B cell (primary cell): ENCODE measurements around the gene KRT6B. TPM values are rescaled to one million over a fixed set of nuclear protein-coding genes. Genes with fewer than 3 reads are reported as not detected.
"Not testable (repeated sequence)": the region's sequence is repeated elsewhere in the genome, so short reads cannot be mapped to it uniquely, and the experiment has no call there.

Experiments
- ATAC-seq: fragments of 200-7000 bp; cut with Tn5 transposase; one replicate; pipeline ENCODE4 v1.10.0; 2021; ENCODE audit warnings: low read depth, mild to moderate bottlenecking, moderate number of reproducible peaks, moderate library complexity
- CTCF ChIA-PET: fragments of 350-600 bp; sonication (Branson Sonifier 250); formaldehyde crosslinking; loops from one replicate; lab custom pipeline; 2021; ENCODE audit warnings: antibody characterized with exemption, inconsistent platforms; lab: Charles Lee
- POLR2A ChIA-PET: fragments of 350-600 bp; sonication (Branson Sonifier 250); formaldehyde crosslinking; loops from one replicate; lab custom pipeline; 2021; ENCODE audit warnings: antibody characterized with exemption; lab: Charles Lee
- DNase-seq: peaks from one replicate; pipeline ENCODE4 v3.0.0; 2013
- H2AFZ ChIP-seq: 2 replicates; pipeline ENCODE4 v1.6.1; 2012; ENCODE audit warnings: mild to moderate bottlenecking, low read depth, low read length; ENCODE audit not compliant: insufficient read depth, poor library complexity, severe bottlenecking
- H3K27ac ChIP-seq, 2 donors: 1 replicate in 1 of 2; 2 replicates in 1 of 2; pipeline ENCODE4 v1.5.1; 2012 to 2013; ENCODE audit warnings: low read length in 2 of 2, mild to moderate bottlenecking in 2 of 2, moderate library complexity in 1 of 2
- H3K27me3 ChIP-seq, 4 experiments: fragments of 200-600 bp in 1 of 4; sonication (generic) in 1 of 4; replicated peaks in 1 of 4; 1 replicate in 2 of 4; 2 replicates in 2 of 4; pipeline versions ENCODE4 v1.6.1 to v1.7.0; 2013 to 2016; ENCODE audit warnings: low read length in 3 of 4, mild to moderate bottlenecking in 2 of 4, mixed read lengths in 1 of 4, moderate library complexity in 1 of 4; ENCODE audit not compliant: insufficient read depth in 4 of 4, control insufficient read depth in 3 of 4; ENCODE audit errors: control extremely low read depth in 1 of 4
- H3K36me3 ChIP-seq, 2 experiments: replicated peaks in 1 of 2; 1 replicate in 1 of 2; 2 replicates in 1 of 2; pipeline versions ENCODE4 v1.6.1 to v1.7.1; 2013; ENCODE audit warnings: low read length in 1 of 2; ENCODE audit not compliant: insufficient read depth in 2 of 2, control insufficient read depth in 1 of 2; ENCODE audit errors: control extremely low read depth in 1 of 2, extremely low read depth in 1 of 2
- H3K4me1 ChIP-seq, 2 donors: fragments of 200-600 bp in 1 of 2; sonication (generic) in 1 of 2; 1 replicate in 1 of 2; 2 replicates in 1 of 2; pipeline versions ENCODE4 v1.5.1 to v1.6.1; 2013 to 2017; ENCODE audit warnings: low read length in 2 of 2; ENCODE audit not compliant: control insufficient read depth in 2 of 2, insufficient read depth in 2 of 2
- H3K4me2 ChIP-seq: replicated peaks from 2 replicates; pipeline ENCODE3; 2012; ENCODE audit warnings: mild to moderate bottlenecking, low read depth, low read length; ENCODE audit not compliant: poor library complexity, severe bottlenecking
- H3K4me3 ChIP-seq, 5 experiments: fragments of 200-600 bp in 1 of 5; sonication (generic) in 1 of 5; 1 replicate in 3 of 5; 2 replicates in 2 of 5; pipeline versions ENCODE4 v1.5.1 to v1.7.0; 2011 to 2016; ENCODE audit warnings: low read length in 4 of 5, mild to moderate bottlenecking in 4 of 5, low read depth in 2 of 5, control low read depth in 1 of 5, moderate library complexity in 1 of 5; ENCODE audit not compliant: insufficient read depth in 1 of 5; ENCODE audit errors: control extremely low read depth in 1 of 5, extremely low read depth in 1 of 5
- H3K79me2 ChIP-seq: fragments of 200-600 bp; sonication (generic); one replicate; pipeline ENCODE4 v1.6.0; 2016; ENCODE audit warnings: low read length; ENCODE audit not compliant: control insufficient read depth, insufficient read depth
- H3K9ac ChIP-seq: fragments of 200-600 bp; sonication (generic); 2 replicates; pipeline ENCODE4 v1.6.1; 2017; ENCODE audit warnings: mild to moderate bottlenecking, low read length, moderate library complexity
- H3K9me3 ChIP-seq, 3 donors: one replicate each; pipeline versions ENCODE4 v1.6.1 to v1.7.1; 2013; ENCODE audit warnings: low read length in 2 of 3; ENCODE audit not compliant: control insufficient read depth in 2 of 3, insufficient read depth in 1 of 3; ENCODE audit errors: control extremely low read depth in 1 of 3
- H4K20me1 ChIP-seq: 2 replicates; pipeline ENCODE4 v1.6.0; 2012; ENCODE audit warnings: mild to moderate bottlenecking, low read length; ENCODE audit not compliant: insufficient read depth, control insufficient read depth, poor library complexity, severe bottlenecking
- H3K27ac Mint-ChIP-seq: one replicate; pipeline ENCODE4 v1.8.0; 2021; ENCODE audit warnings: mixed read lengths
- H3K27me3 Mint-ChIP-seq: one replicate; pipeline ENCODE4 v1.8.0; 2021; ENCODE audit warnings: mixed read lengths
- H3K4me1 Mint-ChIP-seq: one replicate; pipeline ENCODE4 v1.8.0; 2021; ENCODE audit warnings: mixed read lengths
- H3K4me3 Mint-ChIP-seq: one replicate; pipeline ENCODE4 v1.8.0; 2021; ENCODE audit warnings: mixed read lengths
- H3K9me3 Mint-ChIP-seq: one replicate; pipeline ENCODE4 v1.8.0; 2022; ENCODE audit warnings: mixed read lengths; ENCODE audit not compliant: insufficient read depth
- WGBS: methylation state at CpG from one replicate; pipeline ENCODE4 v1.1.5; 2013; ENCODE audit warnings: missing lambda C conversion rate; ENCODE audit not compliant: insufficient coverage; 5-methylcytosine and 5-hydroxymethylcytosine counted together
- intact Hi-C: fragments of 100-400 bp; cut with micrococcal nuclease; formaldehyde crosslinking; loops from one replicate; pipeline ENCODE4 v1.10.0; 2022
- polyA plus RNA-seq: library from polyadenylated mRNA; depleted of rRNA; stranded (reverse); fragments of >200 nt; gene quantifications from 2 replicates; pipeline ENCODE4 v1.2.3, GENCODE V29; 2012
- total RNA-seq, 2 donors: library from RNA; stranded (reverse); fragments of 120-200 nt in 1 of 2; gene quantifications; 1 replicate in 1 of 2; 2 replicates in 1 of 2; pipeline versions ENCODE4 v1.2.3 to v1.2.4, GENCODE V29; 2013 to 2022
- TF ChIP-seq, protein P1 (sequence below): fragments of 200-600 bp; IDR thresholded peaks from one replicate; pipeline ENCODE4 v1.8.0; 2022; ENCODE audit warnings: antibody characterized with exemption, mild to moderate bottlenecking

KRT6B gene
- total and polyA plus RNA-seq, 2 donors (not counting 1 experiment from before 2014, with no cell fraction given): not detected

DNA sequence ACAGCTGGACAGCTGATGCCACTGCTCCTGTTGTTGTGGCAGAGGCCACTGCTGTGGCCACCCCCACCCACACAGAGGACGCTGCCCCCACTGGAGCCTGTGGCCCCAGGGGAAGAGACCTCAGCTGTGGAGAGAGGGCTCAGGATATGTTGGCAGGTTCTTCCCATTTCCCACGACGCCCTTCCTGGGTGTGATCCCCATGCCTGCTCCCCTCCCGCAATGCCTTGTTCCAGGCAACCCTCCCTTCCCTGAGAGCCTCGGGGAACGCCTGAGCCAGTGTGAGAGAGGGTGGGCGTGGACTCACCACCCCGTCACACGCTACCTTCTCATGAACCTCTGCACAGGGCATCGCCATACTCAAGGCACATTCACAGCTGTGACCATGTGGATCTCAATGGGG is 40.1 kb downstream of the KRT6B start:
- no peaks in the 10 kb centered on the region for H3K9me3 Mint-ChIP-seq
- DNase-seq (no peak), ATAC-seq (no peak)
- Histone ChIP-seq H3K79me2 (no peaks in the 10 kb centered on the region), H2AFZ (no peak overlapping the region), H3K9me3 (no peaks in the 10 kb centered on the region), H3K9ac (no peak overlapping the region), H3K4me3 (no peak overlapping the region), H3K4me1 (no peaks in the 10 kb centered on the region), H3K4me2 (no peak overlapping the region), H3K36me3 (no peaks in the 10 kb centered on the region), H3K27me3 (no peaks in the 10 kb centered on the region), H3K27ac (no peak overlapping the region), H4K20me1 (no peaks in the 10 kb centered on the region)
- TF ChIP-seq, protein P1, sequence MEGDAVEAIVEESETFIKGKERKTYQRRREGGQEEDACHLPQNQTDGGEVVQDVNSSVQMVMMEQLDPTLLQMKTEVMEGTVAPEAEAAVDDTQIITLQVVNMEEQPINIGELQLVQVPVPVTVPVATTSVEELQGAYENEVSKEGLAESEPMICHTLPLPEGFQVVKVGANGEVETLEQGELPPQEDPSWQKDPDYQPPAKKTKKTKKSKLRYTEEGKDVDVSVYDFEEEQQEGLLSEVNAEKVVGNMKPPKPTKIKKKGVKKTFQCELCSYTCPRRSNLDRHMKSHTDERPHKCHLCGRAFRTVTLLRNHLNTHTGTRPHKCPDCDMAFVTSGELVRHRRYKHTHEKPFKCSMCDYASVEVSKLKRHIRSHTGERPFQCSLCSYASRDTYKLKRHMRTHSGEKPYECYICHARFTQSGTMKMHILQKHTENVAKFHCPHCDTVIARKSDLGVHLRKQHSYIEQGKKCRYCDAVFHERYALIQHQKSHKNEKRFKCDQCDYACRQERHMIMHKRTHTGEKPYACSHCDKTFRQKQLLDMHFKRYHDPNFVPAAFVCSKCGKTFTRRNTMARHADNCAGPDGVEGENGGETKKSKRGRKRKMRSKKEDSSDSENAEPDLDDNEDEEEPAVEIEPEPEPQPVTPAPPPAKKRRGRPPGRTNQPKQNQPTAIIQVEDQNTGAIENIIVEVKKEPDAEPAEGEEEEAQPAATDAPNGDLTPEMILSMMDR: no peak
- no peak overlapping the region for H3K4me3 Mint-ChIP-seq
- intact Hi-C loops: no loop called here
- CTCF ChIA-PET: no interaction called here
- no peak overlapping the region for H3K27ac Mint-ChIP-seq
- H3K4me1 Mint-ChIP-seq: no peaks in the 10 kb centered on the region
- POLR2A ChIA-PET: no interaction called here
- peaks cover 32% of the 10 kb centered on the region for H3K27me3 Mint-ChIP-seq
- WGBS: 82% methylated on average over 5 of the region's 10 CpGs

DNA sequence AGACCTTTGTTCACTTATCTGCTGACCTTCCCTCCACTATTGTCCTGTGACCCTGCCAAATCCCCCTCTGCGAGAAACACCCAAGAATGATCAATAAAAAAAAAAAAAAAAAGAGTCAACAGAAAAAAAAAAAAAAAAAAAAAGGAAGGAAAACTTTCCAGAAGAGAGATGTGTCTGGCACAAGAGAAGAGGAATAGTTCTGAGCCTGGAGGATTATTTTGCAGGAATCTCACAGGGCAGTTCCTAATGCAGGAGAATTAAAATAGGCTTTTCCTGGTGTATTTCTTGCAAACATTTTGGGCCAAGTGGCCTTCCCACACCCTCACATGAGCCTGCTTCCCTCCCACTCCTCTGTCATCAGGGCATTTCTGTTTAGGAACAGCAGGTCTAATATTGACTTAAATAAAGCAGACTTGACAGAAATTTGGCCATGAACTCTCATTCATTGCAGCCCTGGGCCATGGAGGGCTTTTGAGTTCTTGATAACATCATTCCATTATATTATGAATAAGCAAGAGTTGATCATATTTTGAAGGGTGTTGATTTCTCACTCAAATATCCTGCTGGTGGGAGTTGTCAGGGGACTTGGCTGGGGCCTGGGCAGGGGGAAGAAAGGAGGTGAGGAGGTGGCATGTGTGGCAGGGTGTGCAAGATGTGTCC is 41.2 kb downstream of the KRT6B start:
- ATAC-seq: not testable (repeated sequence)
- peaks cover 23% of the 10 kb centered on the region for H3K27me3 Mint-ChIP-seq

More for the DNA sequence above, 41.2 kb downstream of the KRT6B start:
- intact Hi-C loops, CTCF ChIA-PET, H3K36me3 ChIP-seq, H3K27ac ChIP-seq, H4K20me1 ChIP-seq, H3K9me3 Mint-ChIP-seq, H2AFZ ChIP-seq, H3K4me2 ChIP-seq, H3K9ac ChIP-seq, H3K4me3 Mint-ChIP-seq, DNase-seq, H3K27ac Mint-ChIP-seq, H3K9me3 ChIP-seq, H3K79me2 ChIP-seq, H3K4me1 Mint-ChIP-seq, POLR2A ChIA-PET, H3K4me1 ChIP-seq, H3K4me3 ChIP-seq, H3K27me3 ChIP-seq: not testable (repeated sequence)
- WGBS: no CpG with 5 or more reads among the region's 1 CpG
